HG03064 (cell line): ENCODE measurements around the gene EXOC7.
"Not testable (repeated sequence)": the region's sequence is repeated elsewhere in the genome, so short reads cannot be mapped to it uniquely, and the experiment has no call there.

Source experiments
- ATAC-seq: cut with Tn5 transposase; IDR thresholded peaks from one replicate; pipeline ENCODE4 v1.9.1; 2021; ENCODE audit warnings: low read depth; ENCODE audit not compliant: unreplicated experiment

EXOC7 gene

GRCh38 chr17:76076765-76077583 lies 26.6 kb downstream of the EXOC7 start:
- no peak for ATAC-seq

- no peak for ATAC-seq
Observed at GRCh38 chr17:76076146-76076764, 27.3 kb downstream of the EXOC7 start.

GRCh38 chr17:76075364-76076145 lies 28.0 kb downstream of the EXOC7 start:
- no peak for ATAC-seq

- no peak for ATAC-seq
Observed at GRCh38 chr17:76074390-76075363, 28.9 kb downstream of the EXOC7 start, which contains the start of gene GALR2. Gene GALR2 (plus strand): TSS chr17:76074781. CDS start chr17:76074884, 103 bp downstream.

- ATAC-seq, result peak; percentile 69
Observed at GRCh38 chr17:76072148-76072858, 31.3 kb downstream of the EXOC7 start, which contains the start of gene SRP68. Gene SRP68 (minus strand): TSS chr17:76072517. CDS start chr17:76072491, 26 bp downstream.

GRCh38 chr17:76071531-76072147 lies 31.9 kb downstream of the EXOC7 start:
- no peak for ATAC-seq

- no peak for ATAC-seq
Observed at GRCh38 chr17:76065775-76066174, 37.8 kb downstream of the EXOC7 start.

- ATAC-seq, result no peak
Observed at GRCh38 chr17:76063875-76064546, 39.6 kb downstream of the EXOC7 start.

GRCh38 chr17:76058264-76058663 lies 45.3 kb downstream of the EXOC7 start:
- ATAC-seq, result not testable (repeated sequence)

- no peak for ATAC-seq
Observed at GRCh38 chr17:76056882-76057281, 46.7 kb downstream of the EXOC7 start.

- ATAC-seq, result no peak
Observed at GRCh38 chr17:76054112-76054476, 49.5 kb downstream of the EXOC7 start.

- no peak for ATAC-seq
Observed at GRCh38 chr17:76053246-76054111, 50.1 kb downstream of the EXOC7 start.

- no peak for ATAC-seq
Observed at GRCh38 chr17:76051561-76051960, 52.0 kb downstream of the EXOC7 start.

- no peak for ATAC-seq
Observed at GRCh38 chr17:76050538-76051467, 52.8 kb downstream of the EXOC7 start.

- no peak for ATAC-seq
Observed at GRCh38 chr17:76049836-76050537, 53.6 kb downstream of the EXOC7 start.

GRCh38 chr17:76049239-76049638 lies 54.3 kb downstream of the EXOC7 start:
- no peak for ATAC-seq
